Skin epidermis (tissue), 12 donors: ENCODE data around the gene NHERF1.

Source experiments
- H3K27ac ChIP-seq, 21 experiments: fragments of 200-600 bp; sonication (generic) in 11 of 21; one replicate each; pipeline ENCODE4 v1.5.0; 2020; ENCODE audit warnings: mild to moderate bottlenecking in 3 of 21, inconsistent platforms in 2 of 21, moderate library complexity in 2 of 21
- H3K4me3 ChIP-seq, 7 experiments: fragments of 200-600 bp; sonication (generic) in 2 of 7; one replicate each; pipeline ENCODE4 v1.5.0; 2020; ENCODE audit warnings: inconsistent platforms in 2 of 7, mild to moderate bottlenecking in 2 of 7, moderate library complexity in 1 of 7

The NHERF1 gene

GRCh38 chr17:74776044-74776962 lies 27.9 kb downstream of the NHERF1 start, which contains the start of gene NAT9:
TSS of gene NAT9 (minus strand) at chr17:74776345. CDS start at chr17:74775698, 647 bp downstream.
- Histone ChIP-seq H3K27ac (peak within 1 kb of the TSS; percentile 16 to 93 (median 84)), H3K4me3 (peak within 1 kb of the TSS; percentile 72 to 96 (median 82))

GRCh38 chr17:74776990-74777389 lies 28.6 kb downstream of the NHERF1 start:
- peak overlapping the region; percentile 72 to 96 (median 82) for H3K4me3 ChIP-seq
- H3K27ac ChIP-seq = peak overlapping the region in 17 of 21 experiments; percentile 68 to 93 (median 85)

GRCh38 chr17:74777901-74778515 lies 29.6 kb downstream of the NHERF1 start:
- no peak overlapping the region for H3K4me3 ChIP-seq
- no peak overlapping the region for H3K27ac ChIP-seq

GRCh38 chr17:74778960-74779359 lies 30.5 kb downstream of the NHERF1 start:
- Histone ChIP-seq H3K27ac (peak overlapping the region in 6 of 21 experiments; percentile 16 to 52 (median 30)), H3K4me3 (no peak overlapping the region)

- Histone ChIP-seq H3K4me3 (no peak overlapping the region), H3K27ac (peak overlapping the region in 10 of 21 experiments; percentile 16 to 65 (median 36))
These were observed 31.1 kb downstream of the NHERF1 start for GRCh38 chr17:74779501-74779900.

- peak overlapping the region in 11 of 21 experiments; percentile 16 to 65 (median 39) for H3K27ac ChIP-seq
- H3K4me3 ChIP-seq = no peak overlapping the region
These were observed 31.5 kb downstream of the NHERF1 start for GRCh38 chr17:74779948-74780400.

- Histone ChIP-seq H3K4me3 (no peak overlapping the region), H3K27ac (peak overlapping the region in 6 of 21 experiments; percentile 16 to 52 (median 38))
These were observed 32.2 kb downstream of the NHERF1 start for GRCh38 chr17:74780443-74781238.

- no peak overlapping the region for H3K4me3 ChIP-seq
- no peak overlapping the region for H3K27ac ChIP-seq
These were observed 34.1 kb downstream of the NHERF1 start for GRCh38 chr17:74782571-74782970.

- no peak overlapping the region for H3K4me3 ChIP-seq
- H3K27ac ChIP-seq = no peak overlapping the region
These were observed 35.8 kb downstream of the NHERF1 start for GRCh38 chr17:74784125-74784810.

- H3K27ac ChIP-seq = peak overlapping the region in 3 of 21 experiments; percentile 11 to 50 (median 16)
These were observed 36.9 kb downstream of the NHERF1 start for GRCh38 chr17:74785096-74785980.

GRCh38 chr17:74785981-74786360 lies 37.5 kb downstream of the NHERF1 start:
- H3K4me3 ChIP-seq = no peak overlapping the region
- H3K27ac ChIP-seq = peak overlapping the region in 4 of 21 experiments; percentile 11 to 50 (median 24)

More at GRCh38 chr17:74785096-74785980, 36.9 kb downstream of the NHERF1 start:
- H3K4me3 ChIP-seq = no peak overlapping the region

- Histone ChIP-seq H3K27ac (peak overlapping the region in 3 of 21 experiments; percentile 16 to 67 (median 38)), H3K4me3 (no peak overlapping the region)
These were observed 38.1 kb downstream of the NHERF1 start for GRCh38 chr17:74786431-74787055.

- H3K27ac ChIP-seq = peak overlapping the region in 2 of 21 experiments; percentile 24 to 35
- no peak overlapping the region for H3K4me3 ChIP-seq
These were observed 42.0 kb downstream of the NHERF1 start for GRCh38 chr17:74790161-74791058.

- H3K4me3 ChIP-seq = no peak overlapping the region
- no peak overlapping the region for H3K27ac ChIP-seq
These were observed 44.2 kb downstream of the NHERF1 start for GRCh38 chr17:74792586-74793105.

- Histone ChIP-seq H3K27ac (no peak overlapping the region), H3K4me3 (no peak overlapping the region)
These were observed 47.0 kb downstream of the NHERF1 start for GRCh38 chr17:74795327-74796020.

- Histone ChIP-seq H3K4me3 (no peak overlapping the region), H3K27ac (no peak overlapping the region)
These were observed 47.8 kb downstream of the NHERF1 start for GRCh38 chr17:74796211-74796610.
